Karpas-422 (cell line): ENCODE data around the gene MAMDC4. TPM values are rescaled to one million over a fixed set of nuclear protein-coding genes. Genes with fewer than 3 reads are reported as not detected.
"Not testable (repeated sequence)": the region's sequence is repeated elsewhere in the genome, so short reads cannot be mapped to it uniquely, and the experiment has no call there.

ENCODE experiments used
- DNase-seq: peaks from one replicate; pipeline ENCODE4 v3.0.0-alpha.2; 2015
- H2AFZ ChIP-seq: fragments of 200-600 bp; sonication (generic); 2 replicates; pipeline ENCODE4 v1.6.1; 2014; ENCODE audit warnings: antibody characterized with exemption, low read length, mixed read lengths
- H3K27ac ChIP-seq: fragments of 200-600 bp; sonication (generic); 2 replicates; pipeline ENCODE4 v1.5.1; 2014; ENCODE audit warnings: mild to moderate bottlenecking, low read length, moderate library complexity
- H3K27me3 ChIP-seq: fragments of 200-600 bp; sonication (generic); 2 replicates; pipeline ENCODE4 v1.6.1; 2014; ENCODE audit warnings: low read length, mixed read lengths
- H3K36me3 ChIP-seq: fragments of 200-600 bp; sonication (generic); 2 replicates; pipeline ENCODE4 v1.6.1; 2014; ENCODE audit warnings: low read length, mixed read lengths; ENCODE audit not compliant: insufficient read depth
- H3K4me1 ChIP-seq: fragments of 200-600 bp; sonication (generic); 2 replicates; pipeline ENCODE4 v1.6.1; 2014; ENCODE audit warnings: mild to moderate bottlenecking, low read length, mixed read lengths
- H3K4me2 ChIP-seq: fragments of 200-600 bp; sonication (generic); 2 replicates; pipeline ENCODE4 v1.6.1; 2014; ENCODE audit warnings: low read length, low read depth, mild to moderate bottlenecking; ENCODE audit not compliant: poor library complexity, severe bottlenecking
- H3K4me3 ChIP-seq: fragments of 200-600 bp; sonication (generic); 2 replicates; pipeline ENCODE4 v1.5.1; 2014; ENCODE audit warnings: mild to moderate bottlenecking, antibody characterized with exemption, low read length, mixed read lengths
- H3K79me2 ChIP-seq: fragments of 200-600 bp; sonication (generic); 2 replicates; pipeline ENCODE4 v1.6.1; 2014; ENCODE audit warnings: mild to moderate bottlenecking, low read length, mixed read lengths
- H3K9ac ChIP-seq: fragments of 200-600 bp; sonication (generic); 2 replicates; pipeline ENCODE4 v1.6.0; 2014; ENCODE audit warnings: low read length
- H3K9me2 ChIP-seq: fragments of 200-600 bp; sonication (generic), shearing (Covaris generic); replicated peaks from 2 replicates; pipeline ENCODE4 v1.6.0; 2014; ENCODE audit warnings: mild to moderate bottlenecking, low read length, moderate library complexity; ENCODE audit not compliant: insufficient read depth
- H3K9me3 ChIP-seq: fragments of 300-700, 200-600 bp; sonication (generic); 2 replicates; pipeline ENCODE4 v1.6.1; 2014; ENCODE audit warnings: low read length, mixed read lengths
- H4K20me1 ChIP-seq: fragments of 200-600 bp; sonication (generic); 2 replicates; pipeline ENCODE4 v1.6.1; 2014; ENCODE audit warnings: mild to moderate bottlenecking, antibody characterized with exemption, low read length, low read depth; ENCODE audit not compliant: insufficient read depth
- total RNA-seq: library from RNA; depleted of rRNA; stranded (reverse); fragments of >200 nt; shearing (Covaris generic); gene quantifications from 2 replicates; pipeline ENCODE4 v1.2.3, GENCODE V29; 2014; ENCODE audit warnings: low replicate concordance

The MAMDC4 gene
- total RNA-seq, 1 experiment from 2014 or later = 7.9 TPM

DNA sequence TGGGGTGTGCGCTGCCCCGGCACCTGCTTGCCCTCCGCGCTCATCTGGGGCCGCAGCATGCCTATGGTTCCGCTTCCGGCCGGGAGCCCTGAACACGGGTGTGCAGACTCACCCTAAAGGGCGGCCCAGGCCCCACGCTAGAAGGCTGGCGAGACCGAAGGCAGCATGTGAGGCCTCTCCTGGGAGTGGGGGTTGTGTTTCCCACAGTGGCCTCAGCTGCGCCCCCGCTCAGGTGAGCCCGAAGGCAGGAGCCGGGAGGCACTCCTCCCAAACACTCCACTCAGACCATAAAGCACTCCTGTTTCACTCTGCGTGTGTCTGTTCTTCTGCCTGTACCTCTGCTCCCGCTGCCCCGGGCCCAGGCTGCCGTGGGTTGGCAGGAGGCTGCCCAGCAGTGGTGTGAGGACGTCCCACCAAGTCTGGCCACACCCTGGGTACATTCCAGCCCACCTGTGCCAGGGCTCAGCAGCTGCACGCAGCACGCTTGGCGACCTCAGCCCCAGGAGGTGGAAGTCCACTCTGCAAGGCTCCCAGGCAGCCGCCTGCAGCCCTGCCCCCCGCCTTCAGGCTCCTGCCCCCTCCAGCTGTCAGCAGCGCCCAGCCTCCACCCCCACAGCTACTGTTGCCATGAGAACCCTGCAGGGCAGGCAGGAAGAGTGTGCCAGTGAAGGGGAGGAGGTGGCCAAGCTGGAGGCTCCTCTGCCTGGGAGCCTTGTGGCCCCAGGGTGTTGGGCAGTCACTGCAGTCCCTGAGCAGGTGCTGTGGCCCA lies 11.1 kb upstream of the MAMDC4 start:
- H3K4me2 ChIP-seq = no peak overlapping the region
- peaks cover 29% of the 10 kb centered on the region for H3K4me1 ChIP-seq
- H3K4me3 ChIP-seq = no peak overlapping the region
- no peak overlapping the region for H2AFZ ChIP-seq
- H3K9me2 ChIP-seq = no peaks in the 10 kb centered on the region
- peak overlapping the region; percentile 71; the same call in 1 of the 2 replicates for H3K9ac ChIP-seq
- H3K27ac ChIP-seq = peak overlapping the region; percentile 51
- no peaks in the 10 kb centered on the region for H3K27me3 ChIP-seq
- peak; percentile 67 for DNase-seq
- H3K79me2 ChIP-seq = no peaks in the 10 kb centered on the region
- no peaks in the 10 kb centered on the region for H4K20me1 ChIP-seq
- H3K9me3 ChIP-seq = no peaks in the 10 kb centered on the region
- H3K36me3 ChIP-seq = no peaks in the 10 kb centered on the region

DNA sequence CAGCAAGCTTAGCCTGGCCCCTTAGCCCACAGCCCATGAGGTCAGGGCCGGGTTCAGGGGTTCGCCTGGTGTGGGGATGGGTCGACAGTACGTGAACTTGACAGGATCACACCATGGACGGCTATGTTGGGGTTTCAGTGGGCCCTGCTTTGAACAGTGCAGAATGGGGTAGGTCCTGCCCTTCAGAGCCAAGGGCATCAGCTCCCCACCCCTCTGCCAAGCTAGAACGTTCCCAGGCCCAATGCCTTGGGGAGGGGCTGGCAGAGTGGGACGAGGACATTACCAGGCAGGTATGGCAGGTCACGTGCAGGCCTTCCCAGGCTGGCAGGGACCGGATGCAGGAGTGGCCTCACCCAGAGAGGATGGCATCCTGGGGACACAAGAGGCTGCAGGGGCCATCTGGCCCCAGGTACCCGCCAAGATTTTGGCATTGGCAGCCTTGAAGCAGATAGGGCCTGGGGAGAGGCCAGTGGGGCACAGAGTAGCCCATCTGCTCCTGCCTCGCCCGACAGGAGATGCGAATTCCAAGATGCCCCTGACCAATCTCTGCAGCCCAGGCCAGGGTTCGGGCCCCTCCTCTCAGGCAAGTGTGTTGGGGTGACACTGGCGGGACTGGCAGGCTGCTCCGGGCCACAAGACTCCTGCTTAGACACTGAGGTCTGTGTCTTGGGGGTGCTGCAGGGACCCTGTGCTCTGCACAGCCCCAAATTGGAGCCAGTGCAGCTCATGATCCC lies 10.3 kb upstream of the MAMDC4 start:
- H3K79me2 ChIP-seq, H3K27me3 ChIP-seq, H3K9me3 ChIP-seq, H3K9me2 ChIP-seq, H2AFZ ChIP-seq, DNase-seq, H4K20me1 ChIP-seq, H3K36me3 ChIP-seq: not testable (repeated sequence)
- peaks cover 29% of the 10 kb centered on the region for H3K4me1 ChIP-seq
- H3K4me3 ChIP-seq = peak overlapping the region; percentile 66; the same call in 1 of the 2 replicates
- peak overlapping the region; percentile 71; the same call in 1 of the 2 replicates for H3K9ac ChIP-seq
- peak overlapping the region; percentile 91 for H3K4me2 ChIP-seq
- H3K27ac ChIP-seq = peak overlapping the region; percentile 51

DNA sequence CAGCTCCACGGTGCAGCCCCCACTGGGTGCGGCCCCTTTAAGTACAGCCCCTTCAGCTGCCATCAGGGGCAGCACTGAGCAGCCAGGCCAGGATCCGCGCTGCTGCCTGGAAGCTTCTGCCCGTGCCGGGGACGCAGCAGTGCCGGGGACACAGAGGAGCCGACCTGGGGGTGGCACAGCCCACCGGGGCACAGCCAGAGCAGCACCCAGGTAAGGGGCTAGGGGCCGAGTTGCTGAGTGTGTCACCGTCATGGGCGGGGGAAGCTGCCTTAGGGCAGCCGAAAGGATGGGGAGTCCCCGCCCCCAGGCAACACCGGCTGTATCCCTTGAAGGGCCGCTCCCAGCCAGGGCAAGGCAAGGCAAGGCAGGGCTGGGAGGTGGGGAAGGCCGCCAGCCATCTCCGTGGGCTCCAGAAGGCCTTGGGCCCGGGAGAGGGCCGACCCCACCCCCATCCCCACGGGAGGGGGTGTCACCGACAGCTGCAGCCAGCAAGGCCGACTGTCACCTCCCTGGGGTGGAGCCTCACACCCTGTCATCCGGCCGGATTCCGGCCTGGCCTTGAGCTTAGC lies 9.7 kb upstream of the MAMDC4 start, which contains the start of gene AJM1:
AJM1 (plus strand) TSS at position 99 of the 569 bp plus-strand sequence. CDS start 1,937 bp downstream, outside the sequence.
- peak within 1 kb of the TSS; percentile 51 for H3K27ac ChIP-seq
- peak within 1 kb of the TSS; percentile 66; the same call in 1 of the 2 replicates for H3K4me3 ChIP-seq

DNA sequence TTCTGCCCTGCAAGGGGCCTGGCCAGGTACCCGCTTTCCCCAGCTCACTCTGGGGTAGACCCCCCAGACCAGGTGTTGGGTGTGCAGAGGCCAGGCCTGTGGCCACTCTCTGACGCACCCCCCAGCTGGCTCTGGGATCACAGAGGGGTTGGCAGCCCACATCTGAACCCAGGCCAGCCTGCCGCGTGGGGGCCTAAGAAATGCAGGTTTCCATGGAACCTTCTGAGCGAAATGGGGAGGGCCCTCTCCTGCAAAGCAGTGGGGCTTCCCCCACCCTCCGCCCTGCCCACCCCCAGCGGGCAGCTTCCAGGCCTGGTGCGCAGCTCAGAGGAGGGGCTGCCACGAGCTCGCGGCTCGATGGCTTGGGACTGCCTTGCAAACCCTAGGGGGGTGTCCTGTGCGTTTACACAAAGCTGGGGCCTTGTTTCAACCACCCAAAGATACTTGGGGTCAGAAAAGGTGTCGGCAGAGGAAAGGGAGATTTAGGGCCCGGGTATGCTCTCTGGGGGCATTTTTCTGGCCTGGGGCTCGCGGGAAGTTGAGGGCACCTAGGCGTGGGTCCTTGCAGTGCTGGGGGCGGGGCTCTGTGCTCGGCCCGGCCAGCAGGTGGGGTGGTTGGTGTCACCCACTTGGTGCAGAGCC lies 8.9 kb upstream of the MAMDC4 start:
- Histone ChIP-seq H3K4me1 (peaks cover 35% of the 10 kb centered on the region), H3K4me2 (peak overlapping the region; percentile 59), H3K9ac (peak overlapping the region; percentile 59), H3K4me3 (peak overlapping the region; percentile 47; the same call in 1 of the 2 replicates), H3K27ac (peak overlapping the region; percentile 45; the same call in 1 of the 2 replicates)
- H3K36me3 ChIP-seq, H3K9me3 ChIP-seq, H3K9me2 ChIP-seq, DNase-seq, H3K79me2 ChIP-seq, H4K20me1 ChIP-seq, H3K27me3 ChIP-seq, H2AFZ ChIP-seq: not testable (repeated sequence)

More for the DNA sequence above, 9.7 kb upstream of the MAMDC4 start, which contains the start of gene AJM1:
- not testable (repeated sequence) for H3K36me3 ChIP-seq, H4K20me1 ChIP-seq, H3K79me2 ChIP-seq, H3K9me2 ChIP-seq, H3K9me3 ChIP-seq, H2AFZ ChIP-seq, H3K27me3 ChIP-seq
- peaks cover 30% of the 10 kb centered on the region for H3K4me1 ChIP-seq
- H3K4me2 ChIP-seq = peak within 1 kb of the TSS; percentile 91
- H3K9ac ChIP-seq = peak within 1 kb of the TSS; percentile 71
- peak; percentile 94 for DNase-seq

DNA sequence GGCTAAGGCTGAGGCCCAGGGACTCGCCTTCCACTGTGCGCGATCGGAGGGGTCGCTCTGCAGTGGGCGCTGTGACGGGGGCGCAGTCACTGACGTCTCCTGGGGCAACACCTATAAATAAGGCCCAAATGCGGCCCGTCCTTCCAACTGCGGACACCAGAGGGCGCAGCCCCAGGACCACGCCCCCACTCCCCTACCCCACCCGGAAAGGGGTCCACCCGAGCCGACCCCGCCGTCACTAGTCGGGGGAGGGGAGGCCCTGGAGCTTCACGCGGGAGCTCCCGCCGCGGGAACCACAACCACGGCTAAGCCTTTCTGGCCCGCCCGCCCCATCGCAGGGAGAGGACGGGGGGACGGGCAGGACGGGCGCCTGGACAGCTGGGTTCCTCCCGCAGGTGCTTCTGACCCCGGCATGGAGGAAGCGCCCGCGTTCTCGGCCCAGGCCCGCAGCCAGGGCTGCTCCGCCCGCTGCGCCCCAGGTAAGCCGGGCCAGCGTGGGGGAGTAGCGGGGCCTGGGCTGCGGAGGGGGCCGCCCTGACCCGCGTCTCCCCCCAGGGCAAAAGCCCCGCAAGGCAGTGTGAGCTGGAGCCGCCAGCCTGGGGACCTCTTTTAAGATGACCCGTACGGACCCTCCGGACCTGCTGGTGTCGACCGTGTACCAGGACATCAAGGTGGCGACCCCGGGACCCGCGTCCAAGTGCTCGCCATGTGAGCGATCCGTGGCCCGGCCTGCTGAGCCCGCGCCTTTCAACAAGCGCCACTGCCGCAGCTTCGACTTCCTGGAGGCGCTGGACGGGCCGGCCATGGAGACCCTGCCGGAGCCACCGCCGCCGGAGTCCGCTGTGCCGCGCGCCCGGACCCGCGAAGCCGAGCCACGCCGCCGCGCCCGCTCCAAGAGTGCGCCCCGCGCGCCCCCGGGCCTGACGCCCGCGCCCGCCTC lies 8.1 kb upstream of the MAMDC4 start:
- not testable (repeated sequence) for H3K9me2 ChIP-seq, H2AFZ ChIP-seq, H3K9me3 ChIP-seq, H4K20me1 ChIP-seq, H3K79me2 ChIP-seq, H3K9ac ChIP-seq, H3K36me3 ChIP-seq, H3K27ac ChIP-seq, H3K27me3 ChIP-seq
- peak overlapping the region; percentile 47; the same call in 1 of the 2 replicates for H3K4me3 ChIP-seq
- H3K4me2 ChIP-seq = peak overlapping the region; percentile 59
- DNase-seq = peak; percentile 80
- peaks cover 35% of the 10 kb centered on the region for H3K4me1 ChIP-seq

DNA sequence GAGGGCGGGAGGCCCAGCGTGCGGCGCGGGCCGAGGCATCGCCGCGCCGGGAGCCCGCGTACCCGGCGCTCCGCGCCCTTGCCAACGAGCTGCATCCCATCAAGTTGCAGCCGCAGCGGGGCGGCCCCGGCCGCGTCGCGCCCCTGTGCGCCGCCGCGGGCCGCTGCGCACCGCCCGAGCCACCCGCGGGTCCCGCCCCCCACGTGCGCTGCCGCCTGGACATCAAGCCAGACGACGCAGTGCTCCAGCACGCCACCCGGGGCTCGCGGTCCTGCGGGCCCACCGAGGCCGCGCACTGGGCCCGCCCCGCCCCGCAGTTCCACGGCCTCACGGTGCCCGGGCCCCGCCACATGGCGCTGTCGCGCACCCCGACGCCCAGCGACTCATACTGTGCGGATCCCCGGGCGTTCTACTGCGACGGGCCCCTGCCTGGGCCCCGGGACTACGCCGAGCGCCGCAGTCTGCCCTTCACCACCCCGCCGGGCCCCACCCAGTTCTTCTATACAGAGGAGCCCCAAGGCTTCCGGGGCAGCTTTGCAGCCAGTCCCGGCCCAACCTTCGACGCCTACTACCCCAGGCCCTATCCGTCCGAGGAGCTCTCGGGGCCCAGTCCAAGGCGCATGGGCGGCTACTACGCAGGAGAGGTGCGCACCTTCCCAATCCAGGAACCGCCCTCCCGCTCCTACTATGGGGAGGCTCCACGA lies 7.2 kb upstream of the MAMDC4 start:
- Histone ChIP-seq H3K27ac (no peak overlapping the region), H3K4me2 (no peak overlapping the region), H3K9me3 (no peaks in the 10 kb centered on the region), H3K4me3 (no peak overlapping the region), H3K9me2 (no peaks in the 10 kb centered on the region), H3K27me3 (no peaks in the 10 kb centered on the region), H2AFZ (no peak overlapping the region), H3K36me3 (no peaks in the 10 kb centered on the region), H3K79me2 (no peaks in the 10 kb centered on the region), H4K20me1 (peaks cover 3% of the 10 kb centered on the region; the same call in 1 of the 2 replicates), H3K9ac (no peak overlapping the region), H3K4me1 (peaks cover 38% of the 10 kb centered on the region)
- no peak for DNase-seq
